Ovary (tissue), 9 donors: ENCODE measurements around the gene SLC22A3. TPM values are rescaled to one million over a fixed set of nuclear protein-coding genes. Genes with fewer than 3 reads are reported as not detected.
A peak's percentile ranks its signal among the peaks of the same experiment; 100 is the strongest.

Experiments used
- DNase-seq, 5 donors: peaks; one replicate each; pipeline ENCODE4 v3.0.0-alpha.2; 2019 to 2020
- H3K27ac ChIP-seq, 2 donors: fragments of 200-600 bp; one replicate each; pipeline versions ENCODE4 v1.5.1 to v1.8.0; 2019 to 2022
- H3K27me3 ChIP-seq: fragments of 200-600 bp; one replicate; pipeline ENCODE4 v1.8.0; 2022
- H3K36me3 ChIP-seq: fragments of 200-600 bp; sonication (generic); one replicate; pipeline ENCODE4 v1.5.1; 2019
- H3K4me1 ChIP-seq: one replicate; pipeline ENCODE4 v1.8.1; 2013; ENCODE audit warnings: mild to moderate bottlenecking, moderate library complexity; ENCODE audit not compliant: insufficient read depth
- H3K4me3 ChIP-seq: fragments of 200-600 bp; sonication (generic); one replicate; pipeline ENCODE4 v1.5.1; 2017
- H3K9me3 ChIP-seq, 2 donors: fragments of 200-600 bp in 1 of 2; sonication (generic) in 1 of 2; one replicate each; pipeline versions ENCODE4 v1.5.1 to v1.8.1; 2013 to 2019; ENCODE audit warnings: mild to moderate bottlenecking in 1 of 2, moderate library complexity in 1 of 2
- EP300 ChIP-seq: sonication (generic); formaldehyde crosslinking; IDR thresholded peaks from one replicate; pipeline ENCODE4 v1.6.1; 2017; ENCODE audit warnings: antibody characterized with exemption
- POLR2A ChIP-seq: fragments of 450-650 bp; IDR thresholded peaks from one replicate; pipeline ENCODE4 v1.6.1; 2017; ENCODE audit warnings: antibody characterized with exemption, mild to moderate bottlenecking, moderate library complexity
- WGBS, 3 donors: extraction: QIAGEN DNeasy Blood & Tissue Kit in 1 of 3; methylation state at CpG; one replicate each; pipeline versions ENCODE4 v1.1.5 to v1.1.7; 2013 to 2017; 5-methylcytosine and 5-hydroxymethylcytosine counted together
- intact Hi-C, 4 donors: fragments of 100-400 bp; cut with DNase I; formaldehyde crosslinking; loops; one replicate each; pipeline versions ENCODE4 v1.11.0 to v1.15.1; 2022 to 2023
- polyA plus RNA-seq, 2 donors: library from polyadenylated mRNA; stranded (reverse); fragments of 200-250 nt in 1 of 2; fragments of 350-450 nt in 1 of 2; fragmentation: Illumina TruSeq in 1 of 2; extraction: RNeasy Lipid Tissue Mini Kit (QIAGEN cat#74804) in 1 of 2; gene quantifications; one replicate each; pipeline ENCODE4 v1.2.3, GENCODE V29; 2013 to 2014
- total RNA-seq, 7 donors: library from RNA; depleted of rRNA in 2 of 7; stranded (reverse); fragments of >200 nt in 2 of 7; fragmentation: NEBNext Ultra II Directional in 3 of 7; extraction: Animal tissue kit (Norgen Biotek cat#: 25700) in 3 of 7; gene quantifications; one replicate each; pipeline versions ENCODE4 v1.1.0 to v1.2.4, GENCODE V29; 2016 to 2023
- TF ChIP-seq, protein P1 (sequence below), 3 donors: fragments of 450-650 bp in 2 of 3; fragments of 200-600 bp in 1 of 3; IDR thresholded peaks; one replicate each; pipeline versions ENCODE4 v1.5.1 to v1.8.0; 2016 to 2022; ENCODE audit warnings: antibody characterized with exemption in 3 of 3, mild to moderate bottlenecking in 1 of 3
- donor health status: DM: no; HTN: no; CAD: no; lungs with moderate emphysema.
- donor health status: DM: no; HTN: no; CAD: no.
- donor health status: Bipolar disorder and iron deficiency.
- donor health status: DM: yes; HTN: yes; CAD: no.
- donor health status: DM: no; HTN: no; CAD: no.
- donor health status: DM: yes; HTN: yes; CAD: no.

SLC22A3 gene
- total and polyA plus RNA-seq, 9 donors, result 13.5 to 42.5 (median 30.5) TPM

GRCh38 chr6:160349020-160349441 lies 853 bp downstream of the SLC22A3 start:
- Histone ChIP-seq H3K36me3 (no peaks in the 10 kb centered on the region), H3K4me1 (peaks cover 2% of the 10 kb centered on the region), H3K27me3 (no peaks in the 10 kb centered on the region), H3K9me3 (no peaks in the 10 kb centered on the region), H3K4me3 (peak overlapping the region; percentile 76), H3K27ac (peak overlapping the region in 1 of 2 donors; percentile 74)
- DNase-seq, result no peak
- intact Hi-C loops, result loop anchor here in 1 of 4 donors (5.0 kb wide), 2 partner anchors 83 to 212 kb away; no protein-coding TSS in a partner anchor
- TF ChIP-seq POLR2A, result no peak
- TF ChIP-seq EP300, result no peak
- TF ChIP-seq, protein P1, sequence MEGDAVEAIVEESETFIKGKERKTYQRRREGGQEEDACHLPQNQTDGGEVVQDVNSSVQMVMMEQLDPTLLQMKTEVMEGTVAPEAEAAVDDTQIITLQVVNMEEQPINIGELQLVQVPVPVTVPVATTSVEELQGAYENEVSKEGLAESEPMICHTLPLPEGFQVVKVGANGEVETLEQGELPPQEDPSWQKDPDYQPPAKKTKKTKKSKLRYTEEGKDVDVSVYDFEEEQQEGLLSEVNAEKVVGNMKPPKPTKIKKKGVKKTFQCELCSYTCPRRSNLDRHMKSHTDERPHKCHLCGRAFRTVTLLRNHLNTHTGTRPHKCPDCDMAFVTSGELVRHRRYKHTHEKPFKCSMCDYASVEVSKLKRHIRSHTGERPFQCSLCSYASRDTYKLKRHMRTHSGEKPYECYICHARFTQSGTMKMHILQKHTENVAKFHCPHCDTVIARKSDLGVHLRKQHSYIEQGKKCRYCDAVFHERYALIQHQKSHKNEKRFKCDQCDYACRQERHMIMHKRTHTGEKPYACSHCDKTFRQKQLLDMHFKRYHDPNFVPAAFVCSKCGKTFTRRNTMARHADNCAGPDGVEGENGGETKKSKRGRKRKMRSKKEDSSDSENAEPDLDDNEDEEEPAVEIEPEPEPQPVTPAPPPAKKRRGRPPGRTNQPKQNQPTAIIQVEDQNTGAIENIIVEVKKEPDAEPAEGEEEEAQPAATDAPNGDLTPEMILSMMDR (IDR thresholded peaks at IDR 0.05), result no peak
- 7 to 12% (median 9%) methylated on average over 18 to 23 of the region's 23 CpGs for WGBS, 3 donors

- WGBS, 3 donors, result 80 to 95% (median 88%) methylated on average over 11 of the region's 11 CpGs
- no peaks in the 10 kb centered on the region for H3K27me3 ChIP-seq
- H3K4me1 ChIP-seq, result peaks cover 2% of the 10 kb centered on the region
- H3K36me3 ChIP-seq, result no peaks in the 10 kb centered on the region
- intact Hi-C loops, result loop anchor here in 2 of 4 donors (5.0 to 10.0 kb wide), 3 partner anchors 82 to 213 kb away; no protein-coding TSS in a partner anchor
- H3K4me3 ChIP-seq, result peak overlapping the region; percentile 76
- no peaks in the 10 kb centered on the region for H3K9me3 ChIP-seq
- TF ChIP-seq, protein P1 (IDR thresholded peaks at IDR 0.05), result no peak
- TF ChIP-seq EP300 (no peak), POLR2A (no peak)
- H3K27ac ChIP-seq, result no peak overlapping the region
- no peak for DNase-seq
Observed at GRCh38 chr6:160349814-160350350, 1.7 kb downstream of the SLC22A3 start.

DNA sequence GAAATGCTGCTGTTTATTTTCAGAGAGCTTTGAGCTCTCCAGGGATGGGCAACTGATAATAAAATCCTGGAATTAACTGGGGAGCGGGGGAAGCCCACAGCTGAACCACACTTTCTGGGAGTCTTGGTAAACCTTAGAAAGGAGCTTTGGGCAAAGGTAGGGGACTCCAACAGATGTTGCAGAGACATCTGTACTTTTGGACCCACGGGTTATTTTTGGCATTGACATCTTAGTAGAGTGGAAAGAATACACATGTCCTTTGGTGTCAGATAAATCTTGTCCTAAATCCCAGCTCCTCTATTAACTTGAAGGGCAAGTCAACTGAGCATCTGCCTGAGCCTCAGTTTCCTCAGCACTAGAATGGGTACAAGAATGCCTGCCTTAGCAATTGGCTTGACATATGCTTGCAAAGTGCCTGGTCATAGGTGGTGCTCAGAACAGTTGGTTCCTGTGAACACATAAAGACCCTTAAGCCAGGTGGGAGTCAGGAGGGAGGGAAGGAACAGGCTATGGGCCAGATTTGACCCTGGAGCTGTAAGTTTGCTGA lies 5.8 kb downstream of the SLC22A3 start:
- WGBS, 3 donors, result 82 to 95% (median 86%) methylated on average over 2 of the region's 2 CpGs
- no peak overlapping the region for H3K27ac ChIP-seq
- peaks cover 2% of the 10 kb centered on the region for H3K4me1 ChIP-seq
- intact Hi-C loops, result loop anchor here in 1 of 4 donors (10.0 kb wide), 1 partner anchor 81 kb away; no protein-coding TSS in a partner anchor
- no peak for TF ChIP-seq EP300
- TF ChIP-seq POLR2A, result no peak
- TF ChIP-seq, protein P1 (IDR thresholded peaks at IDR 0.05), result no peak
- H3K36me3 ChIP-seq, result no peaks in the 10 kb centered on the region
- H3K9me3 ChIP-seq, result no peaks in the 10 kb centered on the region
- no peak for DNase-seq
- H3K4me3 ChIP-seq, result no peak overlapping the region
- H3K27me3 ChIP-seq, result no peaks in the 10 kb centered on the region

- intact Hi-C loops, result loop anchor here in 1 of 4 donors (10.0 kb wide), 1 partner anchor 80 kb away; no protein-coding TSS in a partner anchor
- no peaks in the 10 kb centered on the region for H3K27me3 ChIP-seq
- no peak for TF ChIP-seq EP300
- TF ChIP-seq, protein P1 (IDR thresholded peaks at IDR 0.05), result no peak
- TF ChIP-seq POLR2A, result no peak
- no peak for DNase-seq
- WGBS, 3 donors, result 82 to 91% (median 88%) methylated on average over 7 of the region's 7 CpGs
- H3K27ac ChIP-seq, result no peak overlapping the region
- no peak overlapping the region for H3K4me3 ChIP-seq
- H3K9me3 ChIP-seq, result no peaks in the 10 kb centered on the region
- no peaks in the 10 kb centered on the region for H3K4me1 ChIP-seq
- no peaks in the 10 kb centered on the region for H3K36me3 ChIP-seq
Observed at GRCh38 chr6:160355001-160355400, 6.8 kb downstream of the SLC22A3 start.
